NB4 (cell line): ENCODE data around the gene RMP24.
"Not testable (repeated sequence)": the region's sequence is repeated elsewhere in the genome, so short reads cannot be mapped to it uniquely, and the experiment has no call there.

Experiments used
- DNase-seq: peaks from one replicate; pipeline ENCODE4 v3.0.0; 2010; ENCODE audit warnings: low read depth
- H3K4me3 ChIP-seq: one replicate; pipeline ENCODE4 v1.5.1; 2011; ENCODE audit warnings: mild to moderate bottlenecking, low read depth, low read length, moderate library complexity
- MYC ChIP-seq: IDR thresholded peaks from 2 replicates; pipeline ENCODE4 v1.6.1; 2011; ENCODE audit warnings: low read depth, low read length
- POLR2A ChIP-seq: IDR thresholded peaks from 2 replicates; pipeline ENCODE4 v1.6.1; 2011; ENCODE audit warnings: mild to moderate bottlenecking; ENCODE audit not compliant: insufficient read length; ENCODE audit errors: extremely low read depth
- TF ChIP-seq, protein P1 (sequence below): IDR thresholded peaks from 2 replicates; pipeline ENCODE4 v1.6.1; 2011; ENCODE audit warnings: low read depth, low read length
- TF ChIP-seq, protein P2 (sequence below): IDR thresholded peaks from one replicate; pipeline ENCODE4 v1.5.1; 2012; ENCODE audit warnings: low read depth, low read length

RMP24 gene

DNA sequence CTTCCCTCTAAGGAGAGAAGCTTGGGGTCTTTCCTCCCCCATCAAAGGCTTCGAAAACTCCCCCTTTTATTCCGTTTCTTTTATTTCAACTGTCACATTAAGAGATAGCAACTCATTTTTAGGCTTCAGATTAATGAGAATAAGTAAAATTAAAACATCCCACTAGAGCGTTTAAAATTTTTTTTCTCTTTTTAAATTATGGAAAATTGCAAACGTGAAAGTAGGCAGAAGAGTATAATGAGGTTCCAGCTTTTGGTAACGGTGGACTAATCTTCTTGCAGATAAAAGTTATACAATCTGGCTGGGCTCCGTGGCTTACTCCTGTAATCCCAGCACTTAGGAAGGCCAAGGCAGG lies 21.9 kb upstream of the RMP24 start:
- DNase-seq, result no peak
- H3K4me3 ChIP-seq, result no peak overlapping the region
- TF ChIP-seq, protein P1, sequence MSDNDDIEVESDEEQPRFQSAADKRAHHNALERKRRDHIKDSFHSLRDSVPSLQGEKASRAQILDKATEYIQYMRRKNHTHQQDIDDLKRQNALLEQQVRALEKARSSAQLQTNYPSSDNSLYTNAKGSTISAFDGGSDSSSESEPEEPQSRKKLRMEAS, result no peak
- no peak for TF ChIP-seq POLR2A
- TF ChIP-seq, protein P2, sequence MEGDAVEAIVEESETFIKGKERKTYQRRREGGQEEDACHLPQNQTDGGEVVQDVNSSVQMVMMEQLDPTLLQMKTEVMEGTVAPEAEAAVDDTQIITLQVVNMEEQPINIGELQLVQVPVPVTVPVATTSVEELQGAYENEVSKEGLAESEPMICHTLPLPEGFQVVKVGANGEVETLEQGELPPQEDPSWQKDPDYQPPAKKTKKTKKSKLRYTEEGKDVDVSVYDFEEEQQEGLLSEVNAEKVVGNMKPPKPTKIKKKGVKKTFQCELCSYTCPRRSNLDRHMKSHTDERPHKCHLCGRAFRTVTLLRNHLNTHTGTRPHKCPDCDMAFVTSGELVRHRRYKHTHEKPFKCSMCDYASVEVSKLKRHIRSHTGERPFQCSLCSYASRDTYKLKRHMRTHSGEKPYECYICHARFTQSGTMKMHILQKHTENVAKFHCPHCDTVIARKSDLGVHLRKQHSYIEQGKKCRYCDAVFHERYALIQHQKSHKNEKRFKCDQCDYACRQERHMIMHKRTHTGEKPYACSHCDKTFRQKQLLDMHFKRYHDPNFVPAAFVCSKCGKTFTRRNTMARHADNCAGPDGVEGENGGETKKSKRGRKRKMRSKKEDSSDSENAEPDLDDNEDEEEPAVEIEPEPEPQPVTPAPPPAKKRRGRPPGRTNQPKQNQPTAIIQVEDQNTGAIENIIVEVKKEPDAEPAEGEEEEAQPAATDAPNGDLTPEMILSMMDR, result no peak
- no peak for TF ChIP-seq MYC

GRCh38 chr18:35953688-35954087 lies 18.8 kb upstream of the RMP24 start:
- TF ChIP-seq, protein P1, result no peak
- TF ChIP-seq POLR2A (no peak), MYC (no peak)
- TF ChIP-seq, protein P2, result no peak
- no peak overlapping the region for H3K4me3 ChIP-seq
- no peak for DNase-seq

DNA sequence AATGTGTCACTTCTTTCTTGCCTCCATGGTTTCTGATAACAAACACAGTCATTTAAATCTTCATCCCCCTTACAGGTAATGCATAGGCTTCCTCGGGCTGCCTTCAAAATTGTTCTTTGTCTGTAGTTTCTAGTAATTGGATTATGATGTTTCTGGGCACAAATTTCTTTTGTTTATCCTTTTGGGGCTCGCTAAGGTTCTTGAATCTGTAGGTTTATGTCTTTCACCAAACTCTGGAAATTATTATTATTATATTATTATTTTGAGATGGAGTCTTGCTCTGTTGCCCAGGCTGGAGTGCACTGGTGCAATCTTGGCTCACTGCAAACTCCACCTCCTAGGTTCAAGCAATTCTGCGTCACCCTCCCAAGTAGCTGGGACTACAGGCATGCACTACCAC lies 16.3 kb upstream of the RMP24 start:
- no peak for DNase-seq
- no peak for TF ChIP-seq MYC
- TF ChIP-seq, protein P1, result no peak
- no peak for TF ChIP-seq POLR2A
- TF ChIP-seq, protein P2, result no peak

GRCh38 chr18:35962320-35962719 lies 10.2 kb upstream of the RMP24 start:
- no peak for DNase-seq
- no peak for TF ChIP-seq MYC
- TF ChIP-seq POLR2A, result no peak
- TF ChIP-seq, protein P1, result no peak
- TF ChIP-seq, protein P2, result no peak
- no peak overlapping the region for H3K4me3 ChIP-seq

More for the DNA sequence above, 16.3 kb upstream of the RMP24 start:
- H3K4me3 ChIP-seq, result no peak overlapping the region

DNA sequence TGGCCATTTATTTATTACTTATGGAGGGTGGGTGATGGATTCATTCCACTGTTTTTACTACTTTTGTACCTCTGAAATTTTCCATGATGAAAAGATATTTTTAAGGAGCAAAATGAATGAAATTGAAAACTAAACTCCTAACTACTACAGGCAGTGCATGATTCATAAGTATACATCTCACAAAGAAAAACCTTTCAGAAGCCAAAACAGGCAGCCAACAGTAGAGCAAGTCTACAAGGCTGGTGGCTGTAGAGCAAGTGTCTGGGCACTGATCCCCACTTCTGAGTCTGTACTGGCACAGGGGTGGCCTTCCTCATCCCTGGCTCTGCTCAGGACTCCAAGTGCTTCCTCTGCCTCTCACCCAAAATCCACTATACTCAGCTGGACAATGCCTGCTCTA lies 8.2 kb upstream of the RMP24 start:
- H3K4me3 ChIP-seq, result no peak overlapping the region
- DNase-seq, result no peak
- TF ChIP-seq, protein P1, result no peak
- TF ChIP-seq POLR2A (no peak), MYC (no peak)
- TF ChIP-seq, protein P2, result no peak

DNA sequence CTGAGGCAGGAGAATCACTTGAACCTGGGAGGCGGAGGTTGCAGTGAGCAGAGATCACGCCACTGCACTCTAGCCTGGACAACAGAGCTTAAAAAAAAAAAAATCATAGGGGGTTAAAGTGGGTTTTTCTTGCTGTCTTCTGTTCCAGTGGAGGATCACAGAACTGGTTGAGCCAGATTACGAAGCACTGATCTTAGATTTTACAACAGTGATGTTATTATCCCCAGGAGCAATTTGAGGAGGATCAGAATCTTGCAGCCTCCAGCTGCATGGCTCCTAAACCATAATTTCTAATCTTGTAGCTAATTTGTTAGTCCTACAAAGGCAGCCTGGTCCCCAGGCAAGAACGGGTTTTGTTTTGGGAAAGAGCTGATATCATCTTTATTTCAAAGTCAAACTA lies 4.6 kb upstream of the RMP24 start:
- not testable (repeated sequence) for DNase-seq, H3K4me3 ChIP-seq
